ENCODE results near the gene LFNG. TPM values are rescaled to one million over a fixed set of nuclear protein-coding genes. Genes with fewer than 3 reads are reported as not detected.

Gene LFNG
- total and polyA plus RNA-seq, 4 donors = 0.22 to 2.9 (median 2.6) TPM

DNA sequence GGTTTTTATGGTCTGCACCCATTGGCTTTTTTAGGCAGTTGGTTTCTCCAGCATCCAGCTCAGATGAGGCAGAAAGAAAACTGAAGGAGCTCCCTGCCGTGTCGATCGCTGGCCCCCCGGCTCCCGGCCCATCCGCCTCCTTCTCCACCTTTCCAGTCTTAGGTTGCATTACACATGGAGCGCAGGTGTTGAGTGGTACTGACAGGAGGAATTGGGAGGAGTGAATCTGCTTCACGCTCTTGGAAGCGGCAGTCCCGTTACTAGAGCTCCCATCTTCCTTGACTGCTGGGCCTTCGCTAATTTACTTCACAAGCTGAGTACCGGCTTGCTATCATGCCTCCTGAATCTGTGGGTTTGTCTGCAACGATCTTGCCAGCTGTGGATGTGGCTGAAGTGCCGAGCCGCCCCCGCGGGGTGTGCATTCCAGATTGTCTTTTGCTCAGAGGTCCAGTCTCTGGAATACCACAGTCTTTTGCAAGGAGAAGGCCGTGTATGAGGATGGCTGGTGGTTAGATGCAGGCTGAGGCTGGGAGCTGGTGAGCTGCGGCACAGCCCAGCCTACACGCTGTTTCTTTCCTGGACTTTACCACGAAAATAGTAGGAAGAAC is 56.3 kb downstream of the LFNG start (continued):
- TF ChIP-seq, protein P1, sequence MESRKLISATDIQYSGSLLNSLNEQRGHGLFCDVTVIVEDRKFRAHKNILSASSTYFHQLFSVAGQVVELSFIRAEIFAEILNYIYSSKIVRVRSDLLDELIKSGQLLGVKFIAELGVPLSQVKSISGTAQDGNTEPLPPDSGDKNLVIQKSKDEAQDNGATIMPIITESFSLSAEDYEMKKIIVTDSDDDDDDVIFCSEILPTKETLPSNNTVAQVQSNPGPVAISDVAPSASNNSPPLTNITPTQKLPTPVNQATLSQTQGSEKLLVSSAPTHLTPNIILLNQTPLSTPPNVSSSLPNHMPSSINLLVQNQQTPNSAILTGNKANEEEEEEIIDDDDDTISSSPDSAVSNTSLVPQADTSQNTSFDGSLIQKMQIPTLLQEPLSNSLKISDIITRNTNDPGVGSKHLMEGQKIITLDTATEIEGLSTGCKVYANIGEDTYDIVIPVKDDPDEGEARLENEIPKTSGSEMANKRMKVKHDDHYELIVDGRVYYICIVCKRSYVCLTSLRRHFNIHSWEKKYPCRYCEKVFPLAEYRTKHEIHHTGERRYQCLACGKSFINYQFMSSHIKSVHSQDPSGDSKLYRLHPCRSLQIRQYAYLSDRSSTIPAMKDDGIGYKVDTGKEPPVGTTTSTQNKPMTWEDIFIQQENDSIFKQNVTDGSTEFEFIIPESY (IDR thresholded peaks at IDR 0.05) = no peak

DNA sequence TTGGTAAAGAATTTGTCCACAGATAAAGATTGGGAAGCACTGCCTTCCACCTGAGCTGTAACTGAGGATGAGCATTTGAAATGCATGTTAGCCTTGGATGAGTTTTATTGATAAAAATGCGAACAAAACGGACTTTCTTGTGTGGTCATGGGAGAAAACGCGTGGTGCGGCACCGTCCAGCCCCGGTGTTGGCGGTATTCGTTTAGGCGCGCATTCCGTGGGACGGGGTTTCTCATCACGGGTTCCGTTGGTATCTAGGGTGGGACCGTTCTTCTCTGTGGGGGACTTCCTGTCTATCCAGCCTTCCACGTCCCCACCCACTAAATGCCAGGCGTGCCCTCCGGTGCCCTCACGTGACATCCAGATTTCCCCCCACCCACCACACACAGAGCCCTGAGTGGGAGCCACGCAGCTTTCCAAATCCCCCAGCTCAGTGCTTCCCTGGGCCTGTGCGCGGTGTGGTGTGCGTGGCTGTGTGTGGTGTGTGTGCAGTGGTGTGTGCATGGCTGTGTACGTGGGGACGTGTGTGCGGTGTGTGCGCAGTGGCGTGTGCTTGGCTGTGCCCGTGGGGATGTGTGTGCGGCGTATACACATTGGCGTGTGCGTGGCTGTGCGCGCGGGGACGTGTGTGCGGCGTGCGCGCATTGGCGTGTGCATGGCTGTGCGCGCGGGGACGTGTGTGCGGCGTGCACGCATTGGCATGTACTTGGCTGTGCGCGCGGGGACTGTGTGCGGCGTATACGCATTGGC is 57.3 kb downstream of the LFNG start:
- WGBS = 94% methylated on average over 56 of the region's 56 CpGs
- no peak overlapping the region for H3K9ac ChIP-seq (ENCODE audit: low read depth in 1 of 2, low read length in 2 of 2)
- H3K36me3 ChIP-seq (ENCODE audit: control insufficient read depth in 4 of 4, insufficient read depth in 3 of 4, low read depth in 1 of 4, low read length in 3 of 4) = peaks cover 2 to 11% (median 7%) of the 10 kb centered on the region in 4 donors
- no peak overlapping the region for H3K27ac ChIP-seq (ENCODE audit: low read depth in 1 of 2, low read length in 2 of 2)
- no peaks in the 10 kb centered on the region for H3K27me3 ChIP-seq (ENCODE audit: control insufficient read depth in 4 of 4, insufficient read depth in 4 of 4, low read length in 3 of 4)
- no peaks in the 10 kb centered on the region for H3K9me3 ChIP-seq (ENCODE audit: control insufficient read depth in 4 of 4, low read length in 3 of 4)
- TF ChIP-seq, protein P2, sequence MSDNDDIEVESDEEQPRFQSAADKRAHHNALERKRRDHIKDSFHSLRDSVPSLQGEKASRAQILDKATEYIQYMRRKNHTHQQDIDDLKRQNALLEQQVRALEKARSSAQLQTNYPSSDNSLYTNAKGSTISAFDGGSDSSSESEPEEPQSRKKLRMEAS (IDR thresholded peaks at IDR 0.05) = no peak
- TF ChIP-seq FOXA1 (IDR thresholded peaks at IDR 0.05) = no peak
- TF ChIP-seq CTCF (IDR thresholded peaks at IDR 0.05; ENCODE audit: low read depth, low read length, missing input control) = no peak
- no peak for TF ChIP-seq RAD21 (IDR thresholded peaks at IDR 0.05)
- TF ChIP-seq, protein P3, sequence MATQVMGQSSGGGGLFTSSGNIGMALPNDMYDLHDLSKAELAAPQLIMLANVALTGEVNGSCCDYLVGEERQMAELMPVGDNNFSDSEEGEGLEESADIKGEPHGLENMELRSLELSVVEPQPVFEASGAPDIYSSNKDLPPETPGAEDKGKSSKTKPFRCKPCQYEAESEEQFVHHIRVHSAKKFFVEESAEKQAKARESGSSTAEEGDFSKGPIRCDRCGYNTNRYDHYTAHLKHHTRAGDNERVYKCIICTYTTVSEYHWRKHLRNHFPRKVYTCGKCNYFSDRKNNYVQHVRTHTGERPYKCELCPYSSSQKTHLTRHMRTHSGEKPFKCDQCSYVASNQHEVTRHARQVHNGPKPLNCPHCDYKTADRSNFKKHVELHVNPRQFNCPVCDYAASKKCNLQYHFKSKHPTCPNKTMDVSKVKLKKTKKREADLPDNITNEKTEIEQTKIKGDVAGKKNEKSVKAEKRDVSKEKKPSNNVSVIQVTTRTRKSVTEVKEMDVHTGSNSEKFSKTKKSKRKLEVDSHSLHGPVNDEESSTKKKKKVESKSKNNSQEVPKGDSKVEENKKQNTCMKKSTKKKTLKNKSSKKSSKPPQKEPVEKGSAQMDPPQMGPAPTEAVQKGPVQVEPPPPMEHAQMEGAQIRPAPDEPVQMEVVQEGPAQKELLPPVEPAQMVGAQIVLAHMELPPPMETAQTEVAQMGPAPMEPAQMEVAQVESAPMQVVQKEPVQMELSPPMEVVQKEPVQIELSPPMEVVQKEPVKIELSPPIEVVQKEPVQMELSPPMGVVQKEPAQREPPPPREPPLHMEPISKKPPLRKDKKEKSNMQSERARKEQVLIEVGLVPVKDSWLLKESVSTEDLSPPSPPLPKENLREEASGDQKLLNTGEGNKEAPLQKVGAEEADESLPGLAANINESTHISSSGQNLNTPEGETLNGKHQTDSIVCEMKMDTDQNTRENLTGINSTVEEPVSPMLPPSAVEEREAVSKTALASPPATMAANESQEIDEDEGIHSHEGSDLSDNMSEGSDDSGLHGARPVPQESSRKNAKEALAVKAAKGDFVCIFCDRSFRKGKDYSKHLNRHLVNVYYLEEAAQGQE (IDR thresholded peaks at IDR 0.05) = no peak
- no peak for TF ChIP-seq SP1 (IDR thresholded peaks at IDR 0.05)
- TF ChIP-seq, protein P1 (IDR thresholded peaks at IDR 0.05) = no peak
- TF ChIP-seq HNF4G (IDR thresholded peaks at IDR 0.05) = no peak
- TF ChIP-seq RXRA (IDR thresholded peaks at IDR 0.05) = no peak
- no peak for TF ChIP-seq JUND (IDR thresholded peaks at IDR 0.05)
- no peak for TF ChIP-seq EGR1 (IDR thresholded peaks at IDR 0.05; ENCODE audit: low read depth in 2 of 2)
- TF ChIP-seq TAF1 (conservative IDR thresholded peaks at IDR 0.05) = no peak
- TF ChIP-seq YY1 (IDR thresholded peaks at IDR 0.05) = no peak
- TF ChIP-seq NR2F2 (IDR thresholded peaks at IDR 0.05) = no peak
- TF ChIP-seq HNF4A (conservative IDR thresholded peaks at IDR 0.05) = no peak
- no peak for TF ChIP-seq GABPA (IDR thresholded peaks at IDR 0.05 in 1 of 2, conservative IDR thresholded peaks at IDR 0.05 in 1 of 2)
- TF ChIP-seq FOXA2 (IDR thresholded peaks at IDR 0.05) = no peak
- TF ChIP-seq, protein P4, sequence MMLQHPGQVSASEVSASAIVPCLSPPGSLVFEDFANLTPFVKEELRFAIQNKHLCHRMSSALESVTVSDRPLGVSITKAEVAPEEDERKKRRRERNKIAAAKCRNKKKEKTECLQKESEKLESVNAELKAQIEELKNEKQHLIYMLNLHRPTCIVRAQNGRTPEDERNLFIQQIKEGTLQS (IDR thresholded peaks at IDR 0.05) = no peak
- H3K4me1 ChIP-seq (ENCODE audit: control insufficient read depth in 4 of 4, insufficient read depth in 4 of 4, low read length in 3 of 4) = no peaks in the 10 kb centered on the region
- DNase-seq (ENCODE audit: low spot score) = no peak
- no peak overlapping the region for H3K4me3 ChIP-seq (ENCODE audit: low read depth in 1 of 3, low read length in 3 of 3)
